SK-N-MC (cell line): Measurements from ENCODE around the gene CTCF.
A peak's percentile ranks its signal among the peaks of the same experiment; 100 is the strongest.

Source experiments
- DNase-seq: peaks from one replicate; pipeline ENCODE4 v3.0.0-alpha.2; 2011; ENCODE audit warnings: low read depth, low spot score
- H3K27ac ChIP-seq: fragments of 200-600 bp; sonication (generic); 2 replicates; pipeline ENCODE4 v1.5.1; 2016; ENCODE audit warnings: mixed run types
- H3K36me3 ChIP-seq: fragments of 200-600 bp; sonication (generic); 2 replicates; pipeline ENCODE4 v1.6.1; 2017; ENCODE audit warnings: antibody characterized with exemption, low read length, mixed read lengths; ENCODE audit not compliant: insufficient read depth
- H3K4me3 ChIP-seq: fragments of 200-600 bp; sonication (generic); 2 replicates; pipeline ENCODE4 v1.5.1; 2016
- H3K9ac ChIP-seq: fragments of 200-600 bp; sonication (generic); 2 replicates; pipeline ENCODE4 v1.8.0; 2017; ENCODE audit warnings: mixed run types, mixed read lengths; ENCODE audit not compliant: insufficient read length
- H3K9me3 ChIP-seq: fragments of 200-600 bp; sonication (generic); 2 replicates; pipeline ENCODE4 v1.6.1; 2017; ENCODE audit warnings: low read depth, mild to moderate bottlenecking, antibody characterized with exemption, low read length, moderate library complexity, mixed read lengths
- EZH2 ChIP-seq: fragments of 200-600 bp; sonication (generic); IDR thresholded peaks from one replicate; pipeline ENCODE4 v1.6.1; 2017; ENCODE audit warnings: antibody characterized with exemption
- FOXP2 ChIP-seq: optimal IDR thresholded peaks from 2 replicates; pipeline ENCODE3; 2011; ENCODE audit warnings: mild to moderate bottlenecking, moderate library complexity; ENCODE audit not compliant: insufficient read depth; ENCODE audit errors: extremely low read length, control extremely low read depth
- POLR2AphosphoS5 ChIP-seq: IDR thresholded peaks from 2 replicates; pipeline ENCODE4 v1.6.1; 2012; ENCODE audit warnings: mild to moderate bottlenecking, low read depth, low read length, borderline replicate concordance

Gene CTCF

DNA sequence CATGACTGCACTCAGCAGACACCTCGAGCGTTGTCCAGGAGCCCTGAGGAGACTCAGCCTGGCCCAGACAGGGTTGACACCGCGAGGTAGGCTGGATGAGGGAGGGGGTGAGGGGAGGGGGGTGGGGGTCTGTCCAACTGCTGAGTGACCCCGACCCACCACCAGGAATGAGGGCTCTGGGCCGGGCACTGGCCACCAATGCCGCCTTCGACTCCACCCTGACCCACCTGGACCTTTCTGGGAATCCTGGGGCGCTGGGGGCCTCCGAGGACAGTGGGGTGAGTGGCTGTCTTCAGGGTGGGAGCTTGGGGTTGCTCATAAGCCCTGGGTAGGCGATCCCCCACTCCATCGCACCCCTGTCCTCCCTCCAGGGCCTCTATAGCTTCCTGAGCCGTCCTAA is 85.4 kb downstream of the CTCF start:
- no peak overlapping the region for H3K27ac ChIP-seq
- H3K9ac ChIP-seq = no peak overlapping the region
- no peak for DNase-seq
- H3K36me3 ChIP-seq = no peaks in the 10 kb centered on the region
- TF ChIP-seq POLR2AphosphoS5 (no peak), EZH2 (no peak), FOXP2 (no peak)
- H3K9me3 ChIP-seq = no peaks in the 10 kb centered on the region
- no peak overlapping the region for H3K4me3 ChIP-seq

DNA sequence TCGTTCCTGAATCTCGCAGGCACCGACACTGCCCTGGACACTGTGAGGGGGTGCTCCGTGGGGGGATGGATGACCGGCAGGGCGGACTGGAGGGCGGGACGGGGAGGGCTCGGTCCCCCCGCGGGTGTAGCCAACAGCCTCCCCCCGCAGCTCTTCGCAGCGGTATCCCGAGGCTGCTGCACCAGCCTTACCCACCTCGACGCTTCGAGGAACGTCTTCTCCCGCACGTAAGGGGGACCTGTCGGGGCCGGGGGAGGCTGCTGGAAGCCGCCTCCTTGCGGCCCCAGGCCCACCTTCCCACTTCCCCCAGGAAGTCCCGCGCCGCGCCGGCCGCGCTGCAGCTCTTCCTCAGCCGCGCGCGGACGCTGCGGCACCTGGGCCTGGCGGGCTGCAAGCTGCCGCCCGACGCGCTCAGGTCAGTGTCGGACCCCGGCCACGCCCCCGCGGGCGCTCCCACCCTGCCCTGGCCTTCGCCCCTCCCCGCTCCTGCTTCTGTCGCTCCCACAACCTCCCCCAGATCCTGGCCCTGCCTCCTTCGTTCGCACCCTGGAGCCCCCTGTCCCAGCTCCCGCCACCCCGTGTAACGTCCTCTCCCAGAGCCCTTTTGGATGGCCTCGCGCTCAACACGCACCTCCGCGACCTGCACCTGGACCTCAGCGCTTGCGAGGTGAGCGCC is 85.9 kb downstream of the CTCF start:
- H3K9me3 ChIP-seq = no peaks in the 10 kb centered on the region
- TF ChIP-seq FOXP2 = no peak
- no peak for TF ChIP-seq POLR2AphosphoS5
- no peak for TF ChIP-seq EZH2
- no peak for DNase-seq
- H3K9ac ChIP-seq = no peak overlapping the region
- no peak overlapping the region for H3K27ac ChIP-seq
- H3K36me3 ChIP-seq = no peaks in the 10 kb centered on the region
- H3K4me3 ChIP-seq = no peak overlapping the region

DNA sequence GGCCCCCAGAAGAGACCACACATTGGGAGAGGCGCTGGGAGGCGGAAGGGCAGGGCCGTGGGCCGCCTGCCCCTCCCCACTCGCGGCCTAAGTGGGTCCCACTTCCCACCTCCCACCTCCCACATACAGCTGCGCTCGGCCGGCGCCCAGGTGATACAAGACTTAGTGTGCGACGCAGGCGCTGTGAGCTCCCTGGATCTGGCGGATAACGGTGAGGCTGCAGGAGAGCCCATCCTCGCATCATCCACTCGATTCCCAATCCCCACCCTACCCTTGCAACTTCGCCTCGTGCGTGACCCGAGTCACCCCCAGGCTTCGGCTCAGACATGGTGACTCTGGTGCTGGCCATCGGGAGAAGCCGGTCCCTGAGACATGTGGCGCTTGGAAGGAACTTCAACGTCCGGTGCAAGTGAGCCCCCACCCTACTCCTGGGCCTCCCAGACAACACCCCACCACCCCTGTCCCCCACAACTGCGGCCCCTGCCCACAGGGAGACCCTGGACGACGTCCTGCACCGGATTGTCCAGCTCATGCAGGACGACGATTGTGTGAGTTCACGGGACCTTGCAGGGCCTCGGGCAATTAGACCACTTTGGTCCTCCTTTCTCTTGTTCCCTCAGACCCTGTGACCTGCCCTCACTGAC is 86.6 kb downstream of the CTCF start:
- H3K36me3 ChIP-seq = no peaks in the 10 kb centered on the region
- H3K27ac ChIP-seq = no peak overlapping the region
- no peak overlapping the region for H3K9ac ChIP-seq
- H3K4me3 ChIP-seq = no peak overlapping the region
- no peak for DNase-seq
- no peak for TF ChIP-seq EZH2
- no peak for TF ChIP-seq FOXP2
- no peak for TF ChIP-seq POLR2AphosphoS5
- no peaks in the 10 kb centered on the region for H3K9me3 ChIP-seq

DNA sequence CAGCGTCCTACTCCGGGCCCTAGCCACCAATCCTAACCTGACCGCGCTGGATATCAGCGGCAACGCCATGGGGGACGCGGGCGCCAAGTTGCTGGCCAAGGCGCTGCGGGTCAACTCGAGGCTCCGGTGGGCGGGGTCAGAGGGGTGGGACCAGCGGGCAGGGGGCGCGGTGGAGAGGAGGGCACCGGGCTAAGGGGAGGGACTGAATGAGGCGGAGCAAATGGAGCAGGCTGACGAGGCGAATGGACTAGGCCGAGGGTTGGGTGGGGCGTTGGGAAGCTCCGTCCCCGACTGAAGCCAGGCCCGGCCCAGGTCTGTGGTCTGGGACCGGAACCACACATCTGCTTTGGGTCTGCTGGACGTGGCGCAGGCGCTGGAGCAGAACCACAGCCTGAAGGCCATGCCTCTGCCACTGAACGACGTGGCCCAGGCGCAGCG is 87.2 kb downstream of the CTCF start:
- no peaks in the 10 kb centered on the region for H3K9me3 ChIP-seq
- no peak overlapping the region for H3K9ac ChIP-seq
- H3K36me3 ChIP-seq = no peaks in the 10 kb centered on the region
- DNase-seq = no peak
- TF ChIP-seq POLR2AphosphoS5 (no peak), FOXP2 (no peak), EZH2 (no peak)
- H3K4me3 ChIP-seq = no peak overlapping the region
- no peak overlapping the region for H3K27ac ChIP-seq

DNA sequence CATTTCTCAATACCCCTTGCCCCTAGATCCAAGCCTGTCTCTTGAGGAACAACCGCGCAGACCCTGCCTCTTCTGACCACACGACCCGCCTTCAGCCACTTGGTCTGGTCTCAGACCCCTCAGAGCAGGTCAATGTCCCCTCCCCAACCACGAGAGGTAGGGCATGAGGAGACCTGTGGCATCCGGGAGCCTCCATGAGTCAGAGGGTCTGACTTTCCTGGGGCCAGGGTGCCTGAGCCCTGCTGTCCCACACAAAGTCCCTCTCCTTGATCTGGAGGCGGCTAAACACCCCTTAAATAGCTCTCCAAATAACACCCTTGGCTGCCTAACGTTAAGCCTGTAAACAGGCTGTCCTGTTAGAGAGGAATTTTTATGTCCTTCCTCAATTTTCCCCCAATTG is 87.7 kb downstream of the CTCF start:
- no peak for TF ChIP-seq FOXP2
- TF ChIP-seq POLR2AphosphoS5 = no peak
- TF ChIP-seq EZH2 = no peak
- Histone ChIP-seq H3K9me3 (no peaks in the 10 kb centered on the region), H3K4me3 (no peak overlapping the region), H3K9ac (no peak overlapping the region), H3K27ac (no peak overlapping the region), H3K36me3 (no peaks in the 10 kb centered on the region)
- DNase-seq = no peak

DNA sequence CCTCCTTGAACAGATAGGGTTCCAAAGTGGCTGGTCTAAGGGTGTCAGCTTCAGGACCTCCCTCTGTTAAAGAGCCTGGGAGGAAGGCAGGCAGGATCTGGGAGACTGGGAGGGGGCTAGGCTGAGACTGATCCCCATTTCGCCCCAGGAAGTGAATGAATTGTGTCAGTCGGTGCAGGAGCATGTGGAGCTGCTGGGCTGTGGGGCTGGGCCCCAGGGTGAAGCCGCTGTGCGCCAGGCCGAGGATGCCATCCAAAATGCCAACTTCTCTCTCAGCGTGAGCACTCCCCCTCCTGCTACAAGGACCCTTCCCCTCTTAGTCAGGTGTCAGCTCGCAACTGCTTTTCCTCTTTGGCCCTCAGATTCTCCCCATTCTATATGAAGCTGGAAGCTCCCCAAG is 88.7 kb downstream of the CTCF start:
- Histone ChIP-seq H3K36me3 (no peaks in the 10 kb centered on the region), H3K4me3 (no peak overlapping the region), H3K27ac (no peak overlapping the region), H3K9me3 (no peaks in the 10 kb centered on the region), H3K9ac (no peak overlapping the region)
- DNase-seq = no peak
- TF ChIP-seq POLR2AphosphoS5 = no peak
- TF ChIP-seq EZH2 = no peak
- TF ChIP-seq FOXP2 = no peak

DNA sequence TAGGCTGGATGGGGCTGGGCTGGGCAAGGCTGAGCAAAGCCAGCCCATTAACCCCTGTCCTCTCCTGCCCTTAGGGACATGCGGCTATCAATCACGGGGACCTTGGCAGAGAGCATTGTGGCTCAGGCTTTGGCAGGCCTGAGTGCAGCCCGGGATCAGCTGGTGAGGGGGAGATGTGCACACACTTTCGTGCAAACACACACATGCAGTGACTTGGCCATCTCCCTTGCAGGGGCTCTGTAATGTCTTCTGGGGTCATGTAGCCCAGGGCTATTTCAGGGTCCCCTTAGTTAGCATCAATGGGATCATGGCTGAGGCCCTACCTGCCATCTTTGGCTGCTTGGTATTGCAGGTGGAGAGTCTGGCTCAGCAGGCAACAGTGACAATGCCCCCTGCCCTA is 89.5 kb downstream of the CTCF start:
- no peaks in the 10 kb centered on the region for H3K36me3 ChIP-seq
- no peak overlapping the region for H3K9ac ChIP-seq
- no peaks in the 10 kb centered on the region for H3K9me3 ChIP-seq
- H3K4me3 ChIP-seq = no peak overlapping the region
- DNase-seq = no peak
- TF ChIP-seq FOXP2 (no peak), EZH2 (no peak), POLR2AphosphoS5 (no peak)
- no peak overlapping the region for H3K27ac ChIP-seq

DNA sequence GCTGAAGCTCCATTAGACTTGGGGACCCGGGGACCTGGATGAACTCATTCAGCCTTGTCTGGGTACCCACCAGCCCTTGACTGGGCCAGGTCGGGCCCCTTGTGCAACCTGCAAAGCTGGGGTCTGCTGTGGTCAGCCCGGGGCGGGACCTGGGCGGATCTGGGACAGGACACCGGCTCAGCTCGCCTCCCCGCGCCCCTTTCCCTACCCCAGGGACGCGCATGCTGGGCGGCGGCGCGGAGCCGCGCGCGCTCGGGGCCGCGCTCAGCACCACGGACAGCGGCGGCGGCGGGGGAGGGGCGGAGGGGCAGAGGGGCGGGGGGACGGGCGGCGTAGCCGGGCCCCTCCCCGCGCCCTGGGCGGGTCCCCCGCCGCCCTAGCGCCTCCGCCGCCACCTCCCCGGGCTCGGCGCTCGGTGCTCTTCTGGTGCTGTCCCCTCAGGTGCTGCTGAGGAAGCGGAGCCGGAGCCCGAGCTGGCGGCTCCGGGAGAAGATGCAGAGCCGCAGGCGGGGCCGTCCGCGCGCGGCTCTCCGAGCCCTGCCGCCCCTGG is 90.3 kb downstream of the CTCF start:
- H3K4me3 ChIP-seq = peak overlapping the region; percentile 67

More for the DNA sequence above, 90.3 kb downstream of the CTCF start:
- no peak for DNase-seq
- Histone ChIP-seq H3K27ac (no peak overlapping the region), H3K9ac (no peak overlapping the region), H3K9me3 (no peaks in the 10 kb centered on the region), H3K36me3 (no peaks in the 10 kb centered on the region)
- TF ChIP-seq EZH2 (no peak), POLR2AphosphoS5 (no peak), FOXP2 (no peak)
